ENCODE data around the gene PTPRF. TPM values are rescaled to one million over a fixed set of nuclear protein-coding genes. Genes with fewer than 3 reads are reported as not detected.

The PTPRF gene
- total RNA-seq, 5 donors from 2014 or later (not counting 1 experiment from before 2014, with no cell fraction given): 0.07 to 2.6 (median 1.9) TPM

DNA sequence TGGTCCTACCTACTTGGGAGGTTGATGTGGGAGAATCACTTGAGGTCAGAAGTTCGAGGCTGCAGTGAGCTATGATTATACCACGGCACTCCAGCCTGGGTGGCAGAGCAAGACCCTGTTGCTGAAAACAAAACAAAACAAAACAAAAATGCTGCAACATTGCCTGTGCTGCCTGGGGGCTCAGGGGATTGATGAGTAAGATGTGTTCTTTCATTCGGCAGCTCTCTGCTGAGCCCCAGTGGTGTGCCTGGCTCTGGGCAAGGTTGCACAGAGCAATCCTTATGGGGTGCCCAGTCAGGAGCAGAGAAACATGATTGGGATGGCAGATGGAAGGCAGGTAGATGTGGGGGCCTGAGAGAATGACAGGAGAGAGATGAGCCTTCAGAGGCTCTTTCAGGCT, 90.7 kb downstream of the PTPRF start:
- ChIA-PET CTCF (no interaction called here), POLR2A (no interaction called here)
- Histone ChIP-seq H3K9me3 (no peaks in the 10 kb centered on the region), H3K4me3 (ENCODE audit: control insufficient read depth in 1 of 2, extremely low read depth in 1 of 2, low read length in 1 of 2) (no peak overlapping the region), H3K36me3 (ENCODE audit: control insufficient read depth in 2 of 2, extremely low read depth in 1 of 2, insufficient read depth in 1 of 2, low read length in 1 of 2) (no peaks in the 10 kb centered on the region), H3K27me3 (replicated peaks in 1 of 2; ENCODE audit: control insufficient read depth in 2 of 2, extremely low read depth in 1 of 2, insufficient read depth in 2 of 2, low read length in 1 of 2) (peaks cover 0 to 15% of the 10 kb centered on the region in 2 experiments), H3K27ac (ENCODE audit: low read length) (no peak overlapping the region), H3K4me1 (ENCODE audit: control insufficient read depth in 1 of 2, extremely low read depth in 1 of 2, insufficient read depth in 2 of 2, low read length in 2 of 2) (no peaks in the 10 kb centered on the region)
- H3K27me3 Mint-ChIP-seq: no peaks in the 10 kb centered on the region
- no peak for DNase-seq
- no peaks in the 10 kb centered on the region for H3K9me3 Mint-ChIP-seq
- H3K27ac Mint-ChIP-seq: no peak overlapping the region
- H3K4me3 Mint-ChIP-seq: no peak overlapping the region
- H3K36me3 Mint-ChIP-seq: no peaks in the 10 kb centered on the region
- 88% methylated on average over 1 of the region's 3 CpGs for WGBS (ENCODE audit: insufficient coverage)
- no peaks in the 10 kb centered on the region for H3K4me1 Mint-ChIP-seq
- no peak for ATAC-seq (replicated peaks in 1 of 4)

DNA sequence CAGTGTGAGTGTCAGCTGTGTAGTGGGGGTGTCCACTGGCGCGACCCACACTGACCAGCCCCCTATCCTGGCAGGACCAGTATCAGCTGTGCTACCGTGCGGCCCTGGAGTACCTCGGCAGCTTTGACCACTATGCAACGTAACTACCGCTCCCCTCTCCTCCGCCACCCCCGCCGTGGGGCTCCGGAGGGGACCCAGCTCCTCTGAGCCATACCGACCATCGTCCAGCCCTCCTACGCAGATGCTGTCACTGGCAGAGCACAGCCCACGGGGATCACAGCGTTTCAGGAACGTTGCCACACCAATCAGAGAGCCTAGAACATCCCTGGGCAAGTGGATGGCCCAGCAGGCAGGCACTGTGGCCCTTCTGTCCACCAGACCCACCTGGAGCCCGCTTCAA, 91.2 kb downstream of the PTPRF start:
- Histone ChIP-seq H3K4me1 (ENCODE audit: control insufficient read depth in 1 of 2, extremely low read depth in 1 of 2, insufficient read depth in 2 of 2, low read length in 2 of 2) (no peaks in the 10 kb centered on the region), H3K4me3 (ENCODE audit: control insufficient read depth in 1 of 2, extremely low read depth in 1 of 2, low read length in 1 of 2) (no peak overlapping the region), H3K36me3 (ENCODE audit: control insufficient read depth in 2 of 2, extremely low read depth in 1 of 2, insufficient read depth in 1 of 2, low read length in 1 of 2) (no peaks in the 10 kb centered on the region), H3K9me3 (no peaks in the 10 kb centered on the region), H3K27me3 (replicated peaks in 1 of 2; ENCODE audit: control insufficient read depth in 2 of 2, extremely low read depth in 1 of 2, insufficient read depth in 2 of 2, low read length in 1 of 2) (peaks cover 0 to 15% of the 10 kb centered on the region in 2 experiments), H3K27ac (ENCODE audit: low read length) (no peak overlapping the region)
- 83% methylated on average over 15 of the region's 18 CpGs for WGBS (ENCODE audit: insufficient coverage)
- no peaks in the 10 kb centered on the region for H3K9me3 Mint-ChIP-seq
- no peaks in the 10 kb centered on the region for H3K27me3 Mint-ChIP-seq
- ChIA-PET CTCF (no interaction called here), POLR2A (no interaction called here)
- H3K4me1 Mint-ChIP-seq: no peaks in the 10 kb centered on the region
- DNase-seq (no peak), ATAC-seq (replicated peaks in 1 of 4) (no peak)
- no peak overlapping the region for H3K27ac Mint-ChIP-seq
- H3K36me3 Mint-ChIP-seq: no peaks in the 10 kb centered on the region
- H3K4me3 Mint-ChIP-seq: no peak overlapping the region

DNA sequence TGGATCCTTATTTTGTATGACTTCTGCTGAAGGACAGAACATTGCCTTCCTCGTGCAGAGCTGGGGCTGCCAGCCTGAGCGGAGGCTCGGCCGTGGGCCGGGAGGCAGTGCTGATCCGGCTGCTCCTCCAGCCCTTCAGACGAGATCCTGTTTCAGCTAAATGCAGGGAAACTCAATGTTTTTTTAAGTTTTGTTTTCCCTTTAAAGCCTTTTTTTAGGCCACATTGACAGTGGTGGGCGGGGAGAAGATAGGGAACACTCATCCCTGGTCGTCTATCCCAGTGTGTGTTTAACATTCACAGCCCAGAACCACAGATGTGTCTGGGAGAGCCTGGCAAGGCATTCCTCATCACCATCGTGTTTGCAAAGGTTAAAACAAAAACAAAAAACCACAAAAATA, 91.8 kb downstream of the PTPRF start:
- Mint-ChIP-seq H3K9me3 (no peaks in the 10 kb centered on the region), H3K4me1 (no peaks in the 10 kb centered on the region), H3K27ac (no peak overlapping the region), H3K27me3 (peaks cover 0 to 3% of the 10 kb centered on the region in 2 donors), H3K36me3 (no peaks in the 10 kb centered on the region), H3K4me3 (no peak overlapping the region)
- no peak for ATAC-seq (replicated peaks in 1 of 4)
- no peaks in the 10 kb centered on the region for H3K36me3 ChIP-seq (ENCODE audit: control insufficient read depth in 2 of 2, extremely low read depth in 1 of 2, insufficient read depth in 1 of 2, low read length in 1 of 2)
- no peak overlapping the region for H3K27ac ChIP-seq (ENCODE audit: low read length)
- H3K4me1 ChIP-seq (ENCODE audit: control insufficient read depth in 1 of 2, extremely low read depth in 1 of 2, insufficient read depth in 2 of 2, low read length in 2 of 2): no peaks in the 10 kb centered on the region
- WGBS (ENCODE audit: insufficient coverage): 97% methylated on average over 7 of the region's 10 CpGs
- no peaks in the 10 kb centered on the region for H3K9me3 ChIP-seq
- ChIA-PET CTCF (no interaction called here), POLR2A (no interaction called here)
- DNase-seq: no peak
- no peak overlapping the region for H3K4me3 ChIP-seq (ENCODE audit: control insufficient read depth in 1 of 2, extremely low read depth in 1 of 2, low read length in 1 of 2)
- H3K27me3 ChIP-seq (replicated peaks in 1 of 2; ENCODE audit: control insufficient read depth in 2 of 2, extremely low read depth in 1 of 2, insufficient read depth in 2 of 2, low read length in 1 of 2): peaks cover 0 to 15% of the 10 kb centered on the region in 2 experiments

DNA sequence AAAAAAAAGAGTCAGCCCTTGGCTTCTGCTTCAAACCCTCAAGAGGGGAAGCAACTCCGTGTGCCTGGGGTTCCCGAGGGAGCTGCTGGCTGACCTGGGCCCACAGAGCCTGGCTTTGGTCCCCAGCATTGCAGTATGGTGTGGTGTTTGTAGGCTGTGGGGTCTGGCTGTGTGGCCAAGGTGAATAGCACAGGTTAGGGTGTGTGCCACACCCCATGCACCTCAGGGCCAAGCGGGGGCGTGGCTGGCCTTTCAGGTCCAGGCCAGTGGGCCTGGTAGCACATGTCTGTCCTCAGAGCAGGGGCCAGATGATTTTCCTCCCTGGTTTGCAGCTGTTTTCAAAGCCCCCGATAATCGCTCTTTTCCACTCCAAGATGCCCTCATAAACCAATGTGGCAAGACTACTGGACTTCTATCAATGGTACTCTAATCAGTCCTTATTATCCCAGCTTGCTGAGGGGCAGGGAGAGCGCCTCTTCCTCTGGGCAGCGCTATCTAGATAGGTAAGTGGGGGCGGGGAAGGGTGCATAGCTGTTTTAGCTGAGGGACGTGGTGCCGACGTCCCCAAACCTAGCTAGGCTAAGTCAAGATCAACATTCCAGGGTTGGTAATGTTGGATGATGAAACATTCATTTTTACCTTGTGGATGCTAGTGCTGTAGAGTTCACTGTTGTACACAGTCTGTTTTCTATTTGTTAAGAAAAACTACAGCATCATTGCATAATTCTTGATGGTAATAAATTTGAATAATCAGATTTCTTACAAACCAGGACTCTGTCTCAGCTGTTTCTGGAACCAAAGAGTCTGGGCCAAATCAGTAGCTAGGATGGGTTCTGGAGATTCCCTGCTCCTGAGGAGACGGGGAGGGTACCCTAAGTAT, 92.5 kb downstream of the PTPRF start:
- no peak overlapping the region for H3K27ac ChIP-seq (ENCODE audit: low read length)
- Mint-ChIP-seq H3K27me3 (peaks cover 0 to 3% of the 10 kb centered on the region in 2 donors), H3K27ac (no peak overlapping the region), H3K36me3 (no peaks in the 10 kb centered on the region), H3K4me1 (no peaks in the 10 kb centered on the region), H3K4me3 (no peak overlapping the region), H3K9me3 (no peaks in the 10 kb centered on the region)
- H3K9me3 ChIP-seq: no peaks in the 10 kb centered on the region
- no peaks in the 10 kb centered on the region for H3K36me3 ChIP-seq (ENCODE audit: control insufficient read depth in 2 of 2, extremely low read depth in 1 of 2, insufficient read depth in 1 of 2, low read length in 1 of 2)
- DNase-seq: no peak
- H3K4me1 ChIP-seq (ENCODE audit: control insufficient read depth in 1 of 2, extremely low read depth in 1 of 2, insufficient read depth in 2 of 2, low read length in 2 of 2): no peaks in the 10 kb centered on the region
- 77% methylated on average over 5 of the region's 13 CpGs for WGBS (ENCODE audit: insufficient coverage)
- ChIA-PET CTCF (no interaction called here), POLR2A (interaction anchor here in 1 of 2 donors (0.6 kb wide), 1 partner anchor 26 kb away, joined by 6 read pairs; no protein-coding TSS in a partner anchor)
- peaks cover 0 to 16% of the 10 kb centered on the region in 2 experiments for H3K27me3 ChIP-seq (replicated peaks in 1 of 2; ENCODE audit: control insufficient read depth in 2 of 2, extremely low read depth in 1 of 2, insufficient read depth in 2 of 2, low read length in 1 of 2)
- no peak overlapping the region for H3K4me3 ChIP-seq (ENCODE audit: control insufficient read depth in 1 of 2, extremely low read depth in 1 of 2, low read length in 1 of 2)
- no peak for ATAC-seq (replicated peaks in 1 of 4)

DNA sequence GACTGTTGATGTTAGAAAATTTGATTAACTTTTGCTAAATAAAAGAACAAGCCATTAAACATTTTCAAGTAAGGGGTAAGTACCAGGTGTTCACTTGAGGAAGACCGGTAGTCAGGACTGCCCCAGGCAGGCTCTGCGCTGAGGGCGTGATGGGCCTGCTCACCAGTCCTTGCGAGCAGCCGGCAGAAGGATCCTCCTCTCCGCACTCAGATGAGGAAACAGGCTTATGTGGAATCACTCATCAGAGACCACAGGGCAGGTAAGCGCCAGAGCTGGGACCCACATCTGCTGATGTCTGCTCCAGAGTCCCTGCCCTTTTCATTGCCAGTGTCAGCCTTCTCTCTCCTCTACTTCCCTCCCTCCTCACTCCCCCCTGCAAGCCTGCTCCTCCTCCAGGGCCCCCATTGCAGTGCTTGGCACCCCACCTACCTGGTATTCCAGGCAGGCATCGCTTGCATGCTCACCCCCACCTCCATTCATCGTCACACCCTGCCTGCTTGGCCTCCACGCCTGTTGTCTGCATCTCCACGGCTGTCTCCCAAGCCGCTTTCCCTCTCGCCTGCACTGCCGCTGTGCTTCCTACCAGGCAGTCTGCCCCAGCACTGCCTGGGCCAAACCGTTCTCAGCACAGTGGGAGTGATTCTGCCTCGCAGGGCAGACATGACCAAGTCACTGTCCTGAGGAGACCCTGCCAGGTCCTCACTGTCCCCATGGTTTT, 94.5 kb downstream of the PTPRF start:
- Mint-ChIP-seq H3K27ac (no peak overlapping the region), H3K36me3 (no peaks in the 10 kb centered on the region), H3K4me3 (no peak overlapping the region), H3K27me3 (peaks cover under 1 to 3% of the 10 kb centered on the region in 2 donors), H3K4me1 (no peaks in the 10 kb centered on the region), H3K9me3 (no peaks in the 10 kb centered on the region)
- Histone ChIP-seq H3K4me1 (ENCODE audit: control insufficient read depth in 1 of 2, extremely low read depth in 1 of 2, insufficient read depth in 2 of 2, low read length in 2 of 2) (no peaks in the 10 kb centered on the region), H3K27ac (ENCODE audit: low read length) (no peak overlapping the region), H3K4me3 (ENCODE audit: control insufficient read depth in 1 of 2, extremely low read depth in 1 of 2, low read length in 1 of 2) (no peak overlapping the region), H3K9me3 (no peaks in the 10 kb centered on the region), H3K36me3 (ENCODE audit: control insufficient read depth in 2 of 2, extremely low read depth in 1 of 2, insufficient read depth in 1 of 2, low read length in 1 of 2) (no peaks in the 10 kb centered on the region), H3K27me3 (replicated peaks in 1 of 2; ENCODE audit: control insufficient read depth in 2 of 2, extremely low read depth in 1 of 2, insufficient read depth in 2 of 2, low read length in 1 of 2) (peaks cover 0 to 12% of the 10 kb centered on the region in 2 experiments)
- CTCF ChIA-PET: no interaction called here
- WGBS (ENCODE audit: insufficient coverage): 88% methylated on average over 16 of the region's 16 CpGs
- POLR2A ChIA-PET: no interaction called here
- ATAC-seq (replicated peaks in 1 of 4) (no peak), DNase-seq (no peak)

DNA sequence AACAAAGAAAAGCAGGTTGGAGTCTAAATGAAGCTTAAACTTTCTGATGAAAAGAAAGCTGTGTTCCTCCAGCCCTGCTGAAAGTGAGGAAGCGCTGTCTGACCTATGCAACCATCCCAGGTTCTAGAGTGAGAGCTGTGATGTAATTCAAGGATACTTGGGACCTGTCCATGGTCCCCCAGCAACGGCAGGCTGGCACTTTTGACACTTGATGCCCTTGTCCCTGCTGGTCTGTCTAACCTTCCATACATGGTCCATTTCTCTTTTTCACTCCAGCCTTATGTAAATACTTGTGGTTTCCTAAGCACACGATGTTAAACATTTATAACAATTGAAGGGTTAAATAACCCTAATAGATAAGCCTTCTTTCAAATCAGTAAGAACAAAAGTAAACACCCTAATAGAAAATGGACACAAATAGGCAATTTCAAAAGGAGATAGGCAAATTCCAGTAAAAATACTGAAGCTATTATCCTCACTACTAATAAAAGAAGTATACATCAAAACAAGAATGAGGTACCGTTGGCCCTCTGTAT, 101.5 kb downstream of the PTPRF start:
- ChIA-PET CTCF (no interaction called here), POLR2A (no interaction called here)
- peaks cover 3 to 8% of the 10 kb centered on the region in 2 donors for H3K27me3 Mint-ChIP-seq
- H3K27ac Mint-ChIP-seq: no peak overlapping the region
- H3K4me3 ChIP-seq (ENCODE audit: control insufficient read depth in 1 of 2, extremely low read depth in 1 of 2, low read length in 1 of 2): no peak overlapping the region
- no peak for DNase-seq
- no peak for ATAC-seq (replicated peaks in 1 of 4)
- no peak overlapping the region for H3K27ac ChIP-seq (ENCODE audit: low read length)
- no peaks in the 10 kb centered on the region for H3K4me1 ChIP-seq (ENCODE audit: control insufficient read depth in 1 of 2, extremely low read depth in 1 of 2, insufficient read depth in 2 of 2, low read length in 2 of 2)
- H3K27me3 ChIP-seq (replicated peaks in 1 of 2; ENCODE audit: control insufficient read depth in 2 of 2, extremely low read depth in 1 of 2, insufficient read depth in 2 of 2, low read length in 1 of 2): peaks cover 0 to 13% of the 10 kb centered on the region in 2 experiments
- no peaks in the 10 kb centered on the region for H3K9me3 ChIP-seq
- no peak overlapping the region for H3K4me3 Mint-ChIP-seq
- 80% methylated on average over 2 of the region's 4 CpGs for whole genome bisulfite sequencing (ENCODE audit: insufficient coverage)
- no peaks in the 10 kb centered on the region for H3K36me3 Mint-ChIP-seq
- no peaks in the 10 kb centered on the region for H3K36me3 ChIP-seq (ENCODE audit: control insufficient read depth in 2 of 2, extremely low read depth in 1 of 2, insufficient read depth in 1 of 2, low read length in 1 of 2)
- no peaks in the 10 kb centered on the region for H3K4me1 Mint-ChIP-seq
- H3K9me3 Mint-ChIP-seq: no peaks in the 10 kb centered on the region

Measured in T-cell (primary cell).